ENCODE data around the gene HLA-DRB5. TPM values are rescaled to one million over a fixed set of nuclear protein-coding genes. Genes with fewer than 3 reads are reported as not detected.

HLA-DRB5 gene
- not detected in 2 replicates for total RNA-seq

DNA sequence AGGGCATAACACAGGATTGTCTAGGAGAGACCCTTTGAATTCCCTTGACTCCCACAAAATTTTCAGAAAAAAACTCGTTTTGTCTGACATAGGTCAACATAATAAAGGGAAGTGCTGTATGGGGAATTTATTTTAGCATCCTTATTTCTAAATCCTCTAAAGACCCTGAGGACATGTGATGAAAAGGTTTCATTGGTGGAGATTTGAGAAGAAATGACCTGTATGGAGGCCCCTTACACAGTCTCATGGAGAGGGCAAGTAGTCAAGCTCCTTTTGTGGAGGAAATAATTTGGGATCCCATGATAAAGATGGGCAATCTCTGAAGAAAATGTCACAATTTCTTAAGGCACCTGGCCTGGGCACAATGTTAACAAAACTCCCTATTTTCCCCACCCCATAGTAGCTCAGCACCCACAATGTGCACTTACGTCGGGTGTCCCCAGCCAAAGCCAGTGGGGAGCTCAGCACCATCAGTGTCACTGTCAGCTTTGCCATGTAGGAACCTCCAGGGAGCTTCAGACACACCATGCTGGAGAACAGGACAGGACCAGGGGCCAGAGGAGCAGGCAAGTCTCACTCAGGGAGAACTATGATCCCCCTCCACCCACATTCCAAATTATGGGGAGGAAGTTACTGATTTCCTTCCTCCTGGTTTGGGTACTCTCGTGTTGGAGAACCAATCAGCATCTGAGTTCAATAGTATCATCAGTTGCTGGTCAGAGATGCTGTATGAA lies at the start of gene HLA-DRB5:
Gene HLA-DRB5, minus strand, starts transcription at position 591 of the 734 bp plus-strand sequence. Its CDS starts 63 bp downstream, at position 528.

Other genes with a start within 250 kb of the HLA-DRB5 start
- not detected in 2 replicates for gene TSBP1, start 158.4 kb downstream of the HLA-DRB5 start, total RNA-seq
- gene BTNL2, start 123.1 kb downstream of the HLA-DRB5 start, total RNA-seq = not detected in 2 replicates
- not detected in 2 replicates for gene HLA-DRA, start 90.4 kb downstream of the HLA-DRB5 start, total RNA-seq
- gene HLA-DRB1, start 59.6 kb upstream of the HLA-DRB5 start, total RNA-seq = 0.39 and 1.8 TPM in 2 replicates
- not detected in 2 replicates for gene HLA-DQA1, start 107.1 kb upstream of the HLA-DRB5 start, total RNA-seq
- gene HLA-DQB1, start 136.4 kb upstream of the HLA-DRB5 start, total RNA-seq = 0.10 TPM in 1 of 2 replicates, not detected in the other
- gene HLA-DQA2, start 211.1 kb upstream of the HLA-DRB5 start, total RNA-seq = not detected in 2 replicates
- not detected in 2 replicates for gene HLA-DQB2, start 233.2 kb upstream of the HLA-DRB5 start, total RNA-seq

Data from mammary microvascular endothelial cell (primary cell).